GM19043 (cell line): Measurements from ENCODE around the gene QSOX1.
"Not testable (repeated sequence)": the region's sequence is repeated elsewhere in the genome, so short reads cannot be mapped to it uniquely, and the experiment has no call there.

Source experiments
- ATAC-seq: cut with Tn5 transposase; IDR thresholded peaks from one replicate; pipeline ENCODE4 v1.9.1; 2021; ENCODE audit warnings: low read depth; ENCODE audit not compliant: unreplicated experiment

QSOX1 gene

DNA sequence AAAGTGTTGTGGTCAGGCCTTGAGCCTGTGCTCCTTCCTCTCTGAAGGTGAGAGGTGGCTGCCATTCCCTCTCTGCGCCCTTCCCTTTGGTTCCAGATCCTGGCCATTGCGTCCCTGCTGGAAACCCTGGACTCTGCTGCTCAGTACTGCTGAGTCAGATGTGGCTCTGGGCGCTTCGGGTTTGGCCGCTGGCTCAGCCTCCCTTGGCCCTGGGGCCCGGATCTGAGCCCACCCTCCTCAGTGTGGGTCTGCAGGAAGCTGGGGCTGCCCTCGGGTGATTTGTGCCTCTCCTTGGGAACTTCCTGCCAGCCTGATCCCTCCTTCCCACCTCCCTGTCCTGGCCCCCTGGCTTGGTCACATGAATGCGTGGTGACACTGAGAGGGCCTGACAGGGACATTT is 32.2 kb downstream of the QSOX1 start:
- no peak for ATAC-seq

DNA sequence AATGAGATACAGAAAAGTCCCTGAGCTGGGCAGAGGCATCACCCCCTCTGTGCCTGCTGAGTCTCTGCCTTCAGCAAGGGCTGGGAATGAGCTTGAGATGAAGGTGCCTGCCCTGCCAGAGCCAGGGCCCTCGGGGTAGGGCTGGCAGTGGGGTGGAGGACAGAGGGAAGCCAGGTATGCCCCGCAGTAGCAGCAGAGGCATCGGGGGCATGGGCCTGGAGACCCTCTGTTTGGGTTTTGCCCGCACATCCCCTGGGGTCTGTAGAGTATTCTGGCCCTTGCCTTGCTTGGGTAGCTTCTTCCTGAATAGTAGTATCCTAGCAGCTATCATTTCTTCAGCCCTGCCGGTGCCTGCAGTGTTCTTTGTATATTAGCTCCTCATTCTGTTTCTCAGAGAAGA is 33.0 kb downstream of the QSOX1 start:
- no peak for ATAC-seq

DNA sequence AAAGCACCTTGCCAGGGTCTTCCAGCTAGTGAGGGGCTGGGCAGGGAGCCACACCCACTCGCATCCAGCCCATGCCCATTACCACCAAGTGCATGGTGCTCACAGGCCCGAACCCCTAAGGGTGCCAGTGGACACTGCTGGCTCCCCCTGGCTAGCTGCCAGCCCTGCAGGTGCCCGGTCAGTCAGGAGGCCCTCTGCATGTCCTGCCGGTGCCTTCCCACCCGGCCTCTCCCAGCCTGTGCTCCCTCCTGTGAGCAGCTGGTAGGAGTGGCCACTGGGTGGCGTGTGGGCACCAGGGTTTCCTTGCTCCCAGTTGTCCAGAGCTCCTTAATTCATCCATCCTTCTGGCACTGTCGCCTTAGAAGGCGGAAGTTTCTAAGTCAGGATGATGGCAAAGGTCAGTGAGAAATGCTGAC is 33.4 kb downstream of the QSOX1 start:
- no peak for ATAC-seq

DNA sequence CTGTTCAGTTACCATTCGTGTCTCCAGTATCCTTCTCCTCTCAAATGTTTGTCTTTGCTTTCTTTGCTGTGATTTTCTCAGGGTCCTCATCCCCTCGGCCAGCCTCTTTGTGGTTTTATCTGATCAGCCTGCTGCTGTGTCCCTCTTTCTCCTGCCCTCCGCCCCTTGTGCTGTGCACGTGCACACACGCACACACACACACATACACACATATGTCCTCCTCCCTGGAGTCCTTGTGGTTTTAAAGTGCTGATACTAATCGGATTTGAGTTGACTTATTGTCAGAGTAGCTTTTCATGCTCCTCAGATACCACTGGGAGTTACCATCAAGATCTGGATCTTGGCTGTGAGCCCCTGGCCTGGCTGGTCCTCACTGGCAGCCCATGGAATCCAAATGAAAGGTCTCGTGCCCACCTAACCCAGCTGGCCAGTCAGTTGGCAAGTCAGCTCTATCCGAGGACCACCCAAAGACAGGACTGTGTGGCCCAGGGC is 34.1 kb downstream of the QSOX1 start:
- no peak for ATAC-seq

DNA sequence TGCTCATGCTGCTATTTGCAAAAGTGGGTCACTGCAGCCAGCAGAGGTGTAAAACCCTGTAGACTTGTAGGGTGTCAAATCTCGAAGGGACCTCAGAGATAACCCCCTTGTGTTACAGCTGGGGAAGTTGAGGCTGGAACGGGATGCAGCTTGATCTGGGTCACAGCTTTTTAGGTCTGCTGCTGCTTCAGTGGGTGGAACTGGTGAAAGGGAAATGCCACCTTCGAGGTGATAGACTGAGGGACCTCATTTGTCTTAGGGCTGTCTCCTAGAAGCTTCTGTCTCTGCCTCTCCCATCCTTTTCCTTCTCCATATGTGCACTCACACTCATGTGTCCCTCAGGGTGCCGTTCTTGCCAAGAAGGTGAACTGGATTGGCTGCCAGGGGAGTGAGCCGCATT is 35.4 kb downstream of the QSOX1 start:
- no peak for ATAC-seq

GRCh38 chr1:180192172-180192571 is 37.5 kb downstream of the QSOX1 start:
- no peak for ATAC-seq

GRCh38 chr1:180193141-180194047 is 38.7 kb downstream of the QSOX1 start:
- ATAC-seq, result no peak

- ATAC-seq, result no peak
Measured at GRCh38 chr1:180194048-180194425, 39.4 kb downstream of the QSOX1 start.

GRCh38 chr1:180194546-180195207 is 40.0 kb downstream of the QSOX1 start:
- no peak for ATAC-seq

- no peak for ATAC-seq
Measured at GRCh38 chr1:180195401-180195800, 40.7 kb downstream of the QSOX1 start.

GRCh38 chr1:180195916-180196315 is 41.2 kb downstream of the QSOX1 start:
- no peak for ATAC-seq

DNA sequence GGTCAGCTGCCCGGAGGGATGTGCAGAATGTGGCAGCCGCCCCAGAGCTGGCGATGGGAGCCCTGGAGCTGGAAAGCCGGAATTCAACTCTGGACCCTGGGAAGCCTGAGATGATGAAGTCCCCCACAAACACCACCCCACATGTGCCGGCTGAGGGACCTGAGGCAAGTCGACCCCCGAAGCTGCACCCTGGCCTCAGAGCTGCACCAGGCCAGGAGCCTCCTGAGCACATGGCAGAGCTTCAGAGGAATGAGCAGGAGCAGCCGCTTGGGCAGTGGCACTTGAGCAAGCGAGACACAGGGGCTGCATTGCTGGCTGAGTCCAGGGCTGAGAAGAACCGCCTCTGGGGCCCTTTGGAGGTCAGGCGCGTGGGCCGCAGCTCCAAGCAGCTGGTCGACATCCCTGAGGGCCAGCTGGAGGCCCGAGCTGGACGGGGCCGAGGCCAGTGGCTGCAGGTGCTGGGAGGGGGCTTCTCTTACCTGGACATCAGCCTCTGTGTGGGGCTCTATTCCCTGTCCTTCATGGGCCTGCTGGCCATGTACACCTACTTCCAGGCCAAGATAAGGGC is 41.9 kb downstream of the QSOX1 start:
- no peak for ATAC-seq

DNA sequence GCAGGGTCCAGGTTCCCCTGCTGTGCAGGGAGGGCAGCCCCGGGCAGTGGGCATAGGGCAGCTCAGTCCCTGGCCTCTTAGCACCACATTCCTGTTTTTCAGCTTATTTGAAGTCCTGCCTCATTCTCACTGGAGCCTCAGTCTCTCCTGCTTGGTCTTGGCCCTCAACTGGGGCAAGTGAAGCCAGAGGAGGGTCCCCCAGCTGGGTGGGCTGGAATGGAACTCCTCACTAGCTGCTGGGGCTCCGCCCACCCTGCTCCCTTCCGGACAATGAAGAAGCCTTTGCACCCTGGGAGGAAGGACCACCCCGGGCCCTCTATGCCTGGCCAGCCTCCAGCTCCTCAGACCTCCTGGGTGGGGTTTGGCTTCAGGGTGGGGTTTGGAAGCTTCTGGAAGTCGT is 42.6 kb downstream of the QSOX1 start:
- ATAC-seq, result no peak

- ATAC-seq, result no peak
Measured at GRCh38 chr1:180198196-180198595, 43.5 kb downstream of the QSOX1 start.

GRCh38 chr1:180198611-180199010 is 43.9 kb downstream of the QSOX1 start:
- no peak for ATAC-seq

DNA sequence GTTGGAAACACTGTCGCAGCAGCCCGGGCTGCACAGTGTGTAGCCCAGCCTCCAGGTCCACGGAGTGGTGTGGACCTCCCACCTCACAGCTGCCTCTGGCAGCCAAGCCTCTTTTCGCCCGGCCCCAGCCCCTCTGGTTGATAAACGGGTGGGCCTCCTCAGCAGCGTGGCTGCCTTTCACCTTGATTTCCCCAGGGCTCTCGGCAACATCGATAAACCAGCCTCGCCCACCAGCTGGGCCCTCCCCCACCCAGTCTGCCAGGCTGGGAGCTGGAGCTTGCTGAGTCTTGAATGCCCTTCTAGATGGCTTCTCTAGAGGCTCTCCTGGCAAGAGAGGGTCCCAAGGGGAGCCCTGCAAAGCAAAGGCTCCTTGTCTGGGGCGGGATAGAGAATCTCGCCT is 44.3 kb downstream of the QSOX1 start:
- ATAC-seq, result no peak

GRCh38 chr1:180201451-180202200 is 47.0 kb downstream of the QSOX1 start:
- ATAC-seq, result no peak

GRCh38 chr1:180202588-180202987 is 47.9 kb downstream of the QSOX1 start:
- not testable (repeated sequence) for ATAC-seq

DNA sequence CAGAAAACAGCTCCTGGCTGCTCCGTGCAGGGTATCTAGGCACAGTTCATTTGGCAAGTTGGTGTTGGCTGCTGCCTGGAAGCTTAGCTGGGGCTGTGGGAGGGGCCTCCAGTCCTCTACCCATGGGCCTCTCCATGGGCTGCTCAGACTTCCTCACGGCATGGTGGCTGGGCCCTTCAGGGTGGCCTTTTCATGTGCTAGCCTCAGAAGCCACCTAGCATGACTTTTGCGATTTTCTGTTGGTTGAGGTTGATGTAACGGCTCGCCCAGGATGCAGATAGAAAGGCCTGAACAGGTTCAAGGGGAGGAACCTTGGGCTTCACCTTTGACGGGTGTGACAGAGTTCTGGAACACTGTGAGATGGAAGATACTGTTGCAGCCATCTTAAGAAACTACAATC is 49.6 kb downstream of the QSOX1 start:
- no peak for ATAC-seq

GRCh38 chr1:180206581-180206980 is 51.9 kb downstream of the QSOX1 start:
- no peak for ATAC-seq

DNA sequence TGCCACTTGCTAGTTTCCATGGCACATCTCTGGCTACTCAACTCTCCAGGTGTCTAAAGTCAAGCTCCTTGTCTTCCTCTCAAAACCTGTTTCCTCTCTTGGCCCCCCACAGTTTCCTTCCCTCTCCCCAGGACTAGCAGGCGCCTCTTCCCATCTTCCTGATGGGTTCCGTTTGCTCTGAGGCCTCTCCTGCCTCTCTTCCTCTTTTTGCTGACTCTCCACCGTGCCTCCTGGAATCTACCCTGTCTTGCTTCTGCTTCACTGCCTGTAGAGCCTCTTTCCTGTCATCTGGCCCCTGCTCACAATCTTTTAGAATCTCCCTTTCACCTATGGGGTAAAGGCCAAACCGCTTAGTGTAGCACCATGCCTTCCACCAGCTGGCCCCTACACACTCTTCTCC is 53.6 kb downstream of the QSOX1 start:
- ATAC-seq, result no peak
